ENCODE measurements around the gene CHODL.

CHODL gene

DNA sequence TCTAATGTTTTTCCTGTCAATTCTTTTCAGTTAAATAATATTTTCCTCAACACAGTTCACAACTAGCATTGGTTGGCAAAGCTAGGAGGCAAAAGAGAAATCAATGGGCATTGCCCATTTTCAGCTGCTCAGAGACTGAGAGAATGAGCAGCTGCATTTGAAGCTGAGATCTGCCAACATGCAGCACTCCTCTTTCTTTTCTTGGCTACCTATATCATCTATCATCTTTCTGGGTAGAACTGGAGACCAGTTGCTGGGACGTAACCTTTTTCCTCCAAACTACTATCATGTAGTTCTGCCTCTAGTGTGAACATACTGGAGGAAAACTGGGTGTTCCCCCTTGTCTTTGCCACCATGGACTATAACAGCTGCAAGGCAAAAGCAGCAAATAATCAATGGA lies 22.9 kb downstream of the CHODL start:
- Histone ChIP-seq H3K36me3 (no peaks in the 10 kb centered on the region), H3K4me3 (no peak overlapping the region), H3K9me3 (no peaks in the 10 kb centered on the region), H3K4me1 (no peaks in the 10 kb centered on the region), H3K27me3 (no peaks in the 10 kb centered on the region), H3K27ac (no peak overlapping the region)
- intact Hi-C loops (cut with DNase I; ENCODE audit: low total_unique reads) = no loop called here
- DNase-seq = no peak
- TF ChIP-seq, protein P1, sequence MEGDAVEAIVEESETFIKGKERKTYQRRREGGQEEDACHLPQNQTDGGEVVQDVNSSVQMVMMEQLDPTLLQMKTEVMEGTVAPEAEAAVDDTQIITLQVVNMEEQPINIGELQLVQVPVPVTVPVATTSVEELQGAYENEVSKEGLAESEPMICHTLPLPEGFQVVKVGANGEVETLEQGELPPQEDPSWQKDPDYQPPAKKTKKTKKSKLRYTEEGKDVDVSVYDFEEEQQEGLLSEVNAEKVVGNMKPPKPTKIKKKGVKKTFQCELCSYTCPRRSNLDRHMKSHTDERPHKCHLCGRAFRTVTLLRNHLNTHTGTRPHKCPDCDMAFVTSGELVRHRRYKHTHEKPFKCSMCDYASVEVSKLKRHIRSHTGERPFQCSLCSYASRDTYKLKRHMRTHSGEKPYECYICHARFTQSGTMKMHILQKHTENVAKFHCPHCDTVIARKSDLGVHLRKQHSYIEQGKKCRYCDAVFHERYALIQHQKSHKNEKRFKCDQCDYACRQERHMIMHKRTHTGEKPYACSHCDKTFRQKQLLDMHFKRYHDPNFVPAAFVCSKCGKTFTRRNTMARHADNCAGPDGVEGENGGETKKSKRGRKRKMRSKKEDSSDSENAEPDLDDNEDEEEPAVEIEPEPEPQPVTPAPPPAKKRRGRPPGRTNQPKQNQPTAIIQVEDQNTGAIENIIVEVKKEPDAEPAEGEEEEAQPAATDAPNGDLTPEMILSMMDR (IDR thresholded peaks at IDR 0.05) = no peak

DNA sequence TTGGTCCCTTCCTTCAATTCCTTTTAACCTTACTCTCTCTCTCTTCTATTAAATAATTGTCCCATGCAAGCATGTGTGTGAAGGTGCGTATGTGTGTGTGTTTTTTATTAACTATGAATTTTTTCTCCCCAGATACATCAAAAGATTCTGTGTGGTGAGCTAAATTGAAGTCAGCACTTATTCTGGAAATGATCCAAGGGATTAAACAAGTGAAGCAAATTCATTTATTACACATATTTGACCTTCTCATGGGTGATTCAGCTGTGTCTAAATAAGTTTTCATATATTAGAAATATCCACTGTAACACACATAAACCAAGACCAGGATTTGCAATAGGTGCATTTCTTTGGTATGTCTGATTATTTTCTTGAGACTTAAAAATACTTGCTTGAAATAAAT lies 24.3 kb downstream of the CHODL start:
- H3K4me3 ChIP-seq = no peak overlapping the region
- no peaks in the 10 kb centered on the region for H3K4me1 ChIP-seq
- DNase-seq = no peak
- TF ChIP-seq, protein P1 (IDR thresholded peaks at IDR 0.05) = no peak
- intact Hi-C loops (cut with DNase I; ENCODE audit: low total_unique reads) = no loop called here
- no peaks in the 10 kb centered on the region for H3K36me3 ChIP-seq
- H3K27ac ChIP-seq = no peak overlapping the region
- no peaks in the 10 kb centered on the region for H3K27me3 ChIP-seq
- H3K9me3 ChIP-seq = no peaks in the 10 kb centered on the region

DNA sequence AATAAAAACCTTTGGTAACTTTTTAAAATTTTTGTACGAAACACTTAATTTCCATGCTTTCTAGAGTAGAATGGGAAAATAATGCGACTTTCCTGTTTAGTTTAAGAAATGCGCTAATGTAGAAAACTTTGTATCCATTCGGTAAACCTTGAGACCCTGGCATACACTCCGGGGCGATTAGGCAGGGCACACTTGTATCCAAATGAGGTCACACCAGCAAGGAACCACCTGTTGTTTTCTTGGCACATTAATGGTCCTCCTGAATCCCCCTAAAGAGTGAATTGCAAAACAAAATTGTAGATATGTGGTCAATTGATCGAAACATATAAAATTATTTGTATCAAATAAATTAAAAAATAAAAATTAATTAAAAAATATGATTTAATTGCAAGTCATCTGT lies 25.2 kb downstream of the CHODL start:
- Histone ChIP-seq H3K4me1 (no peaks in the 10 kb centered on the region), H3K4me3 (no peak overlapping the region), H3K9me3 (no peaks in the 10 kb centered on the region), H3K36me3 (no peaks in the 10 kb centered on the region), H3K27me3 (no peaks in the 10 kb centered on the region), H3K27ac (no peak overlapping the region)
- TF ChIP-seq, protein P1 (IDR thresholded peaks at IDR 0.05) = no peak
- no peak for DNase-seq
- intact Hi-C loops (cut with DNase I; ENCODE audit: low total_unique reads) = no loop called here

DNA sequence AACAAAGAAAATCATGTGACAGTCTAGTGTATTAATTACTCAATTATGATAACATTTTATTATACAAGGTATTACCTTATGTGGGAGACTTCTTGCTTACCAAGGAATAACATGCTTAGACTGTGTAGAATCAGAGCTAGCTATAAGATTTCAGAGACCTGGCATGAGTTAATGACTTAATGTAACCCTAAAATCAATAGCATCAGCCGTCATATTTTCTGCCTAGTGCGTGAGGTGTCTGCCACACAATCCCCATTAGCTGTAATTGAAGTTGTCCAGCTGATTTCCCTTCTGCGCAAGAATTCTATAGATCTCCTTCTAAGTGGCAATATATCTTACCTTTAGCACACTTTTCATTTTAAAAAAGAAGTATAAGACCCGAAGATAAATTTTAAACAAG lies 28.8 kb downstream of the CHODL start:
- H3K4me3 ChIP-seq = no peak overlapping the region
- TF ChIP-seq, protein P1 (IDR thresholded peaks at IDR 0.05) = no peak
- H3K4me1 ChIP-seq = no peaks in the 10 kb centered on the region
- DNase-seq = no peak
- no peak overlapping the region for H3K27ac ChIP-seq
- no peaks in the 10 kb centered on the region for H3K36me3 ChIP-seq
- H3K27me3 ChIP-seq = no peaks in the 10 kb centered on the region
- intact Hi-C loops (cut with DNase I; ENCODE audit: low total_unique reads) = no loop called here
- H3K9me3 ChIP-seq = no peaks in the 10 kb centered on the region

DNA sequence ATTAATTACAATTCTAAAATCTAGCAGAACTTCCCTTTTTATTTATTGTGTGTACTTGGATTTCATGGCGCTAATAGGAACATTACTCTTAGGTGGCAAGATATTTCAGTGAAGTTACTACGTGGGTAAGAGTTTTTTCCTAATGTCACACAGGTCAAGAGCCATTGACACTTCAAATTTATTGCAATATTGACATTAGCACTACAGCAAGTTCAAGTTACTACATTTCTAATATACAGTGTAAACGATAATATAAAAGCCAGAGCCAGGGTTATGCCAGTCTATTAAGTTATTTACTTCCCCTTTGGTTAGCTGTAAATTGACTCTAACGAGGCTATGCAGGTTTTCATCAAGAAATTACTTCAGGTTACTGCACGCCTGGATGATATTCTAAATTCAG lies 29.7 kb downstream of the CHODL start:
- intact Hi-C loops (cut with DNase I; ENCODE audit: low total_unique reads) = no loop called here
- no peaks in the 10 kb centered on the region for H3K27me3 ChIP-seq
- TF ChIP-seq, protein P1 (IDR thresholded peaks at IDR 0.05) = no peak
- no peaks in the 10 kb centered on the region for H3K4me1 ChIP-seq
- DNase-seq = no peak
- H3K4me3 ChIP-seq = no peak overlapping the region
- H3K27ac ChIP-seq = no peak overlapping the region
- no peaks in the 10 kb centered on the region for H3K36me3 ChIP-seq
- H3K9me3 ChIP-seq = no peaks in the 10 kb centered on the region

DNA sequence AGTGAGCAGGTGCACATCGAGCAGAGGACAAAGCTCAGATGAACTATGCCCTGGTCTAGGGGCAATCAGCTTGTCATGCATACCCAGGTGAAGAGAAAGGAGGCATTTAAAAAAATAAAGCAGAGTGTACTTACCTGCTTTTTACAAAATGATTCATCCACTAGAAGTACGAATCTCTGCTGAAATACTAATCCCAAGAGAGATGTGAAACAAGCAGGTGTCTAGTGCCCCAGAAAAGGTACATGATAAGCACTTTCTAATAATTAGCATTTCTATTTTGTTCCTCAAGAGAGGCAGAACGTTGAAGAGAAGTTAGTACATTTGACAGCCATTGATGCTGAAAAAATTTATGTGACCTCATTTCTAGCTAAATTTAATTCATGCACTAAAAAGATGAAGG lies 31.1 kb downstream of the CHODL start:
- DNase-seq = no peak
- Histone ChIP-seq H3K36me3 (no peaks in the 10 kb centered on the region), H3K9me3 (no peaks in the 10 kb centered on the region), H3K4me3 (no peak overlapping the region), H3K27me3 (no peaks in the 10 kb centered on the region), H3K27ac (no peak overlapping the region), H3K4me1 (no peaks in the 10 kb centered on the region)
- TF ChIP-seq, protein P1 (IDR thresholded peaks at IDR 0.05) = no peak
- intact Hi-C loops (cut with DNase I; ENCODE audit: low total_unique reads) = no loop called here

Measured in tibial artery (tissue), 4 donors.